GM18505 (cell line): Measurements from ENCODE around the gene PACS1.

Experiments
- ATAC-seq: cut with Tn5 transposase; IDR thresholded peaks from one replicate; pipeline ENCODE4 v1.9.1; 2021; ENCODE audit not compliant: unreplicated experiment
- POLR2A ChIP-seq: IDR thresholded peaks from 4 replicates; pipeline ENCODE4 v1.6.1; 2011; ENCODE audit warnings: borderline replicate concordance; ENCODE audit not compliant: insufficient read depth, insufficient read length; ENCODE audit errors: extremely low read depth

Gene PACS1

DNA sequence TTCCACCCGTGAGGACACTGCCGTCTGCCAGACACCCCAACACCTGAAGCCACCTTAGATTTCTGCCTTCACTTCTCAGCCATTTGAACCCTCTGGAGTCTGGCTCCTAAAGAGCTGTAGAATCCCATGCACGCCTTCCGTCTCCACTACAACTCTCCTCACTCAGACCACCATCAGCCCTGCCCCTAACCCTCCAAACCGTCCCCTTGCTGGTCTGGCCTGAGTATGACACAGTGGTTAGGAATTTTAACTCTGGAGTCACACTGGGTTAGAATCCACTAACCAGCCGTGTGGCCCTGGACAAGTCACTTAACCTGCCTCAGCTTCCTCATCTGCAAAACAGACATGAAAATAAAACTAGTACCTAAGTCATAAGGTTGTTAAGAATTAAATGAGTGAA lies 210.9 kb downstream of the PACS1 start:
- no peak for ATAC-seq
- no peak for TF ChIP-seq POLR2A

DNA sequence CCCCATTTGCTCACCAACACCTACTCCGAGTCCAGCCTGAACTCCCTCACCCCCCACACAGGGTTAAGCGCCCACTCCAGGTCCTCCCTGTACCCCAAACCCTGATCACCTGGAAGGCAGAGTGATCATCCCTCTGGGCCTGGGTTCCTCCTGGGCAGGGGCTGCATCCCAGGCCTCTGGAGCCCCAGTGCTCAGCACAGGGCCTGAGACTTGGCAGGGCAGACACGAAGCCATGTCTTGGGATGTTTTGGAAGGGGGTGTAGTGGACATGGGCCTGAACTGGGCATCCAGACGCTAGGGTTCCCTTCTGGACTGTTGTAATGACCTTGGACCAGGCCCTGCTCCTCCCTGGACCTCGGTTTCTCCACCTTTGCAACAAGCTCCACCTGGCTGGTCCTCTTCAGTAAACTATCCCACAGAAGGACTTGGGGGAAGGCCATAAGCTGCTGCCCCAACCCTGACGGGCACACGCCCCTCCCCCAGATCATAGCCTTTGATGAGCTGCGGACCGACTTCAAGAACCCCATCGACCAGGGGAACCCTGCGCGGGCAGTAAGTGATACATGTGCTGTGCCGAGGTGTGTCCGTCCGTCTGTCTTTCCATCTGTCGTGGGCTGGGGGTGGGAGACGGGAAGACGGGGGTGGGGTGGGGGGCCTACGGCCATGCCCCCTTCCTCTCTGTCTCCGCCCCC lies 211.8 kb downstream of the PACS1 start:
- ATAC-seq: peak; percentile 3

GRCh38 chr11:66282468-66283455 lies 212.7 kb downstream of the PACS1 start:
- TF ChIP-seq POLR2A: peak; percentile 5
- peak; percentile 71 for ATAC-seq

More for the DNA sequence above, 211.8 kb downstream of the PACS1 start:
- TF ChIP-seq POLR2A: peak; percentile 22

DNA sequence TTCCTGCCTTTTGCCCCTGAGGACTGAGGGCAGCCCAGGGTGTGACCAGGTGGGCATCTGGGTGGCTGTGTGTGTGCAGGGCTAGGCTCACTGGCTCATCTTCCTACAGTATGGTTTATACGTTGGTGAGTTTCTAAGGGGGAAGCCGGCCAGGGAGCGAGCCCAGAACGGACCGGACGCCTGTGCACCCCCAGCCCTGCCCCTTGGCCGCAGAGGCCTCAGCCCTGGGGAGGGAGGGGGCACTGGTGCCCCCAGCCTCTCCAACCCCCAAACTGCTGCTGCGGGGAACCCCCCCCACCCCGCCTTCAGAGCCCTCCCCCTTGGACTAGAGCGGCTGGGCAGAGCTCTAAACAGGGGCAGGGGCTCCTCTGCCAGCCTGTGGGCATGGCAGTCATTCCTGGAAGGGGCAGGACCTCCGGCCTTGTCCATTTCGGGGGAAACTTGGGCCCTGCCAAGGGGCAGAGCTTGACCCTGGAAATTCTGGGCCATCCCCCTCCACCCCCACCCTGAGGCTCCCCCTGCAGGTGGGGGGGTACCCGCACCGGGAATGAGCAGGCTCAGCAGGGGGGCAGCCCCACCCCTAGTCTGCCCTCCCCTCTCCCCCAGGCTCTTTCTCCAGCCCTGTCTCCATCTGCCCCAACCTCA lies 213.5 kb downstream of the PACS1 start:
- ATAC-seq: no peak
- TF ChIP-seq POLR2A: no peak

GRCh38 chr11:66284526-66285078 lies 214.5 kb downstream of the PACS1 start:
- no peak for ATAC-seq
- no peak for TF ChIP-seq POLR2A

DNA sequence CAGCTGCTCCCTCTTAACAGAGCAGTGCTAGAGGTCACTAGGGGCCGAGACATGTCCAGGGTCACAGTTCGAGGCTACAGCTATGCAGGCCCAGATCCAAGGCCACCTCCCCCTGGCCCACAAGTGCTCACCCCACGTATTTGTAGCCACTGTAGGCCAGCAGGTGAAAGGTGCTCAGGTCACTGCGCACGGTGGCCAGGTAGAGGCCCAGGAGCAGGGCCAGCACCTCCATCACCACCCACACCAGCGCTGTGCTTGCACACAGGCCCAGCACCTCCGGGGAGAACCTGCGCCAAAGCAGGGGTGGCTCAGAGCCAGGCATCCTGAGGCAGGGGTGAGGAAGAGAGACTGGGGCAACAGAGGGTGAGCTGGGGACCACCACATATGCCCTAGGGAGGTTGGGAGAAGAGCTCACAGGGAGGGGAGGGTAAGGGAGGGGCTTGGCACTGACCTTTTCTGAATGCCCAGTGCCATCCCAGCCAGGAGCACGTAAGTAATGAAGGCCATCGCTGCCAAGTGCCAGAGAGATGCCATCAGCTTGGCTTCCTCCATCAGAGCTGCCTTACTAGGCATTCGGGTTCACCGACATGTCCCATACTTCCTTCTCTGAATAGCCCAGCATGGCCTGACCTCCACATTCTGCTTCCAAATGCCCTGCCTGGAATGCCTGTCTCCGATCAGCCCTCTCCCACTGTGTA lies 215.3 kb downstream of the PACS1 start:
- no peak for ATAC-seq
- no peak for TF ChIP-seq POLR2A

GRCh38 chr11:66286699-66287098 lies 216.6 kb downstream of the PACS1 start:
- ATAC-seq: no peak
- no peak for TF ChIP-seq POLR2A

- ATAC-seq: no peak
- no peak for TF ChIP-seq POLR2A
Observed at GRCh38 chr11:66287211-66287888, 217.3 kb downstream of the PACS1 start.

DNA sequence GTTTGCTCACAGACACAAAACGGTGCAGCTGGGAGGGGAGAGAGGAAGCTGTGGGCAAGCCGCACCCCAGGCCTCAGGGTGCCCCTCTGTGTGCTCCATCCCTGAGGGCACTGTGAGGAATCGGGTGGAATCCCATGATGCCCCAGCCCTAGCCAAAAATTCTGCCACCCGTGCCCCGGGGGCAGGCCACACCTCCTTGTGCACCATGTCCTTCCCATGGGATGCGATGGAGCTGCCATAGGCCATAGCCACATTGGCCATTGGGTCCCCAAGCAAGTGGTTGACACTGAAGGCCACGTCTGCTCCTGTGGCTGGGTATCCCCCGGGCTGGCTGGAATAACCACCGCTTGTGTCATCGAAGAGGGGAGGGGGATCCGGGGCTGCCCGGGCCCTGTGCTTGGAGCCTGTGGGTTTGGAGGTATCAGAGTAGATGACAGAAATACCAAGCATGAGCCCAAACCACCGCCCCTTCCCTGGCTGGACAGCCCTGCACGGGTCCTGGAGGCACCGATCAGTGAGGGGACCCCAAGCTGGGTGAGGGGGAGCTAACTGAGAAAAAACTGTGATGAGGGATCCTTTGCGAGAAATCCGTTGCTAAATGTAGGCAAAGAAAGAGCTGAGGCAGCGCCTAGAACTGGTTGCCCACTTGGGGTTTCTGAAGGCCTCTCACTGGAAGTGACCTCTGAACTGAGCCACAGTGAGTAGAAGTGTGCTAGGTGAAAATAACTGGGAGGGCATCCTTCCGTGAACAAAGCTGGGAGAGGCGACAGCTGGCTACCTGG lies 218.0 kb downstream of the PACS1 start:
- no peak for ATAC-seq
- TF ChIP-seq POLR2A: no peak

DNA sequence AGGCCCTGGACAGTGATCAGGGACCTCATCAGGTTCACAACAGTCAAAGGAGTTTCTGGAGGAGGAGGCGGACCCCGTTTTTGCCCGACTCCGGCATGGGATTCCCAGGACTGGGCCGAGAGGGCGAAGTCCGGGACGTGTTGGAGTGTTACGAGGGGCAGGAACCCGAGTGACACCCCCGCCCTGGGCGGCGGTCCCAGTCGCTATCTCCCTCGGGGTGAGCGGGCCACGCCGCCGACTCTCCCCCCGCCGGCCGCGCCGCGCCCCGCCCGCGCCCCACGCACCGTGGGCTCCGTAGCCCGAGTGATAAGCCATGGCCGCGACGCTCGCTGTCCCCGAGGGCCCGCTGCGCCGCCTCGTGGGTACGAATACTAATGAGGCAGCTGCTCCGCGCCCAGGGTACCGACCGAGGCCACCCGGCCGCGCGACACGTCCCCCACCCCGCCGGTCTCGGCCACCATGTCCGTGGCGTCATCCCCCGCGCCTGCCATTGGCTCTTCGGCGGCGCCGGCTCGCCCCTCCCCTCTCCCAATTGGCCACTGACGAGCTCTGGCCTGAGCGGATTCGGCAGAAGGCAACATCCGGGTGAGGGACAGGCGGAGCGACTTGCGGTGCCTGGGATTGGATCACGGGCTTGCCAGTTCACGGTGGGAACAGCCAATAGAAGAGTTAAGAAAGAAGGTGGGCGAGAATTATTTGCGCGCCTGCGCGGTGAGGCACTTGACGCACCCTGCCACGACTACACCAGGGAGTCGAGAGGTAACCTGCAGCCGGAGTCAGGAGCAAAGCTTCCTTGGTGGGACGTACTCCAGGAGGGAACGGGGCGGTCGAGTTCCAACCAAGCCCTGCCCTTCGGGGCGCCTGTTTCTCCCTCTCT lies 218.8 kb downstream of the PACS1 start, which contains the start of gene YIF1A:
YIF1A (minus strand) TSS at position 473 of the 877 bp plus-strand sequence; CDS start at position 315, 158 bp downstream.
- peak; percentile 86 for ATAC-seq
- peak; percentile 87 for TF ChIP-seq POLR2A
